ENCODE data around the gene AKAP8.
A peak's percentile ranks its signal among the peaks of the same experiment; 100 is the strongest.
"Not testable (repeated sequence)": the region's sequence is repeated elsewhere in the genome, so short reads cannot be mapped to it uniquely, and the experiment has no call there.

Gene AKAP8

GRCh38 chr19:15403151-15403531 is 23.6 kb upstream of the AKAP8 start:
- no peak for DNase-seq

- DNase-seq, result no peak
Measured at GRCh38 chr19:15402411-15403150, 23.0 kb upstream of the AKAP8 start.

GRCh38 chr19:15401397-15401710 is 21.8 kb upstream of the AKAP8 start:
- DNase-seq, result no peak

GRCh38 chr19:15400521-15401396 is 21.2 kb upstream of the AKAP8 start:
- DNase-seq, result no peak

GRCh38 chr19:15399635-15400034 is 20.0 kb upstream of the AKAP8 start:
- DNase-seq, result no peak

DNA sequence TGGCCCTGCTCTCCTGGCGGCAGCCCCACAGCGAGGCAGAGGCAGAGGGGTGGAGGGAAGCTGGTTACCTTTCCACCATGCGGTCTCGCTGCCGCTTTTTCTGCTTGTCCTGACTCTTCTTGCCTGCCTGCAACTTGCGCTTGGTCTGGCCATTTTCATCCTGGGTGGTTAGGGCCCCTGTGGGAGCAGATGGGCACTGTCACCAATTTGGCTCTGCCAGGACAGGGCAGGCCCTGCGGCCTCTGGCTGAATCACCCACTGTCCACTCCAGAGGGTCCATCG is 19.6 kb upstream of the AKAP8 start:
- DNase-seq, result no peak

DNA sequence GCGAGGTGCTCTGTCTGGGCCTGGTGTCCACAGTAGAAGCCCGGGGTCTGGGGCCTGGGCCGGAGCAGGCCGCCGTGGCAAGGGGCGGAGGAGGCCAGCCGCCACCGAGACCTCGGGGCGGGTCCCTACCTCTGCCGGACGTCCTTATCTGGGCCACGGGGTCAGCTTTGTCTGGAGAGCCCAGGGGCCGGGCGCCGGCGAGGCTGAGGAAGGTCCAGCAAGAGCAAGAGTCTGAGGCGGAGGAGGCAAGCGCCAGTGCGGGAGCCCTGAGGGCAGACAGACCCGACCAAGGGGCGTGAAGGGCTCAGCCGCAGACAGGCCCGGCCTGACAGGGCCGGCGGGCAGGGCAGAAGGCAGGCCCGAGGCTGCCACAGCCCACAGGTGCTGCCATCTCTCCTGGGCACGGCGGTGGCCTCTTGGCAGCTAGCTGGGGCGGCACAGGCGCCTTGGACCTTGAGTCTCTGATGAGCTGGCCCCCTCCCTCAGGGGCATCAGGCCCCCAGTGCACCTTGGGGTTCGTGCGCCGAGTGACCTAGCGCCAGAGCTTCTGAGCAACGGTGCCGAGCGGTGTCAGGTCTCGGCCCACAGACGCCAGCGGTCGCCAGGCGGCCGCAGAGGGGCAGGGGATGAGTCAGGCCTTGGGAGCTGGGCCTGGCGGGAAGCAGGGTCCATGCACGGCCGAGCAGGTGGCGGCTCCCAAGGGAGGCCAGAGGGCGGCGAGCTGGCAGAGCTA is 19.1 kb upstream of the AKAP8 start:
- DNase-seq, result no peak

GRCh38 chr19:15397782-15398181 is 18.2 kb upstream of the AKAP8 start:
- DNase-seq, result no peak

DNA sequence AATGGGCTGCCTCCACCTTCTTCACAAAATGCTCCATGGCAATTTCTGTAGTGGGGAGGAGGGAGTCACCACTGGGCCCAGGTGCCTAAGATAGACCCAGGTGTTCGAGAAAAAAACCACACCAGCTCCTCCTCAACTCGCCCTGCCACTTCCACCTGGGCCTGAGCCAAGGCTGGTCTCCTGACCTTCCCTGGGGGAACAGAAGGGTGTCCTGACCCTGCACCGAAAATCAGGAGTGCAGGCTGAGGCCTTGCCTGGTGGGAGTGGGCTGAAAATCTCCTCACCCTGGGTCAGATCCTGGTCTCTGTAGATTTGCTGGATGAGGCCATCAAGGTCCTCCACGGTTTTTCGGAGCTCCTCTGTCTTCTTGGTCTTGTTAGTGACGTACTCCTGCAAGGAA is 17.6 kb upstream of the AKAP8 start:
- no peak for DNase-seq

DNA sequence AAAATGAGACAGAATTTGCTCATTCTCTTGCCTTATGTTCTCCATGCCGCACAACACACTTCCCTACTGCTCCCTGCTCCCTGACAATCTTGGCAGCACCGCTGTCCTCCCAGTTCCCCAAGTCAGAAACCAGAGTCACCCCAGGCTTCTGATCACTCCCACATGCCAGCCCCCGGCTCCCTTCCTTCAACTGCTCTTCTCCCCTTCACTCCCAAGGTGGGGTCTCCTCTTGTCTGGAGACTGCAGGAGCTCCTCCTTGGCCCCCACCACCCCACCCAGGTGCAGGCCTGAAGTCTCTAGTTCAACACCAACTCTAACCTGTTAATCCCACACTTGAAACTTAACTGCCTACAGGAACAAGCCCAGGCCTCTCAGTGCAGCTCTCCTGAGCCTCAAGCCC is 16.8 kb upstream of the AKAP8 start:
- no peak for DNase-seq

GRCh38 chr19:15395251-15395650 is 15.7 kb upstream of the AKAP8 start:
- DNase-seq, result not testable (repeated sequence)

DNA sequence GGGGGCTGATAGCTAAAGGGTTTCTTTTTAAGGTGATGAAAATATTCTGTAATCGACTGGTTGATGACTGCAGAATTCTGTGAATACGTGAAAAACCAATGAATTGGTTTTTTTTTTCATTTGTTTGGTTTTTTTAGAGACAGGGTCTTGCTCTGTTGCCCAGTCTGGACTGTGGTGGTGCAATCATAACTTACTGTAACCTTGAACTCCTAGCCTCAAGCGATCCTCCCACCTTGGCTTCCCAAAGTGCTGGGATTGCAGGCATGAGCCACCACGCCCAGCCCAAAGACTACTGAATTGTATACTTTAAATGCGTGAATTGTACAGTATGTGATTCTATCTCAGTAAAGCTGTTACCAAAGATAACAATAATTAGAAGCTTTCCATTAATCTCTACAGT is 14.8 kb upstream of the AKAP8 start:
- no peak for DNase-seq

DNA sequence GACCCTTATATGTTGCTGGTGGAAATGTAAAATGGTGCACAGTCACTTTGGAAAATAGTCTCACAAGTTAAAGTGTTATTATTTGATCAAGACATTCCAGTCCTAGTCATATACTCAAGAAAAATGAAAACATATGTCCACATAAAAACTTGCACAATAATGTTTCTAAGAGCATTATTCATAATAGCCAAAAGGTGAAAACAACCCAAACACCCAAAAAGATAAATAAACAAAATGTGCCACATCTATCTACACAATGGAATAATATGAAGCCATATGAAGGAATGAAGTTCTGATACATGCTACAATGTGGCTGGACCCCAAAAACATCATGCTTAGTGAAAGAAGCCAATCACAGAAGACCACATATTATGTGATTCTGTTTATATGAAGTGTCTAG is 14.4 kb upstream of the AKAP8 start:
- DNase-seq, result no peak

DNA sequence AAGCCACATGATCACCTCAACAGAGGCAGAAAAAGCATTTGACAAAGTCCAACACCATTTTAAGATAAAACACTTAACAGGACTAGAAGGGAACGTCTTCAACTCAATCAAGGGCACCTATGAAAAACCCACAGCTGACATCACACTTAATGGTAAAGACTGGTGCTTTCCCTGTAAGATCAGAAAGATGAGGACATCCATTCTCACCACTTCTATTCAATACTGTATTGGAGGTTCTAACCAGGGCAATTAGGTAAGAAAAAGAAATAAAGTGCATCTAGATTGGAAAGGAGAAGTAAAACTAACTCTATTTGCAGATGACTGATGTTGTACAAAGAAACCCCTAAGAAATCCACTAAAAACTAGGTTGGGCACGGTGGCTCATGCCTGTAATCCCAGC is 11.2 kb upstream of the AKAP8 start:
- no peak for DNase-seq

- DNase-seq, result no peak
Measured at GRCh38 chr19:15381864-15382263, 2.3 kb upstream of the AKAP8 start.

GRCh38 chr19:15381429-15381828 is 1.8 kb upstream of the AKAP8 start:
- no peak for DNase-seq

DNA sequence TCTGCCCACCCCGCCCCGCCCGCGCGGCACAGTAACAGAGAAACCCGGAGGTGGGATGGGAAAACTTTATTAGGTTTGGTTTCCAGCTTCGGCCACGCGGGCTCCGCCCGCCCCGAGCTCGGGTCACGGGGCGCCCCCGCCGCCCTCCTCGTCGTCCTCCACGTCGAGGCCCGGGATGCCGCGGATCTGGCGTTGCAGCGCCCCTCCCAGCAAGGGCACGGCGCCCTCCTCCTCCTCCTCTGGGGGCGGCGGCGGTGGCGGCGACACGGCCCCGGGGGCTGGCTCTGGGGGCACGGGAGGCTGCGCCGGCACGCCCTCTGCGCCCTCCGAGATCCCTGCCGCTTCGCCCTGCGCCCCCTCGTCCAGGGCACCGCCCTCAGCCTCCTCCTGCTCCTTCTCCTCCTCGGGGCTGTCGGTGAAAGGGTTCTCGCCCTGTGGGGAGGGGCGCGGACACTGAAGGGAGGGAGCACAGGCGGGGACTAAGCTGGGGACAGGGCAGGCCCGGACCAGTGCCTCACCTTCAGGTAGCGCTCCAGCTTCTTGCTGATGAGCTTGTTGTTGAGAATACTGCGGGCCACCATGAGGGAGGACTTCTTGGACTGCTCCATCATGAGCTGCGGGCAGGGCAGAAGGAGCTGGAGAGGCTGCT is 536 bp upstream of the AKAP8 start:
- DNase-seq, result no peak

DNA sequence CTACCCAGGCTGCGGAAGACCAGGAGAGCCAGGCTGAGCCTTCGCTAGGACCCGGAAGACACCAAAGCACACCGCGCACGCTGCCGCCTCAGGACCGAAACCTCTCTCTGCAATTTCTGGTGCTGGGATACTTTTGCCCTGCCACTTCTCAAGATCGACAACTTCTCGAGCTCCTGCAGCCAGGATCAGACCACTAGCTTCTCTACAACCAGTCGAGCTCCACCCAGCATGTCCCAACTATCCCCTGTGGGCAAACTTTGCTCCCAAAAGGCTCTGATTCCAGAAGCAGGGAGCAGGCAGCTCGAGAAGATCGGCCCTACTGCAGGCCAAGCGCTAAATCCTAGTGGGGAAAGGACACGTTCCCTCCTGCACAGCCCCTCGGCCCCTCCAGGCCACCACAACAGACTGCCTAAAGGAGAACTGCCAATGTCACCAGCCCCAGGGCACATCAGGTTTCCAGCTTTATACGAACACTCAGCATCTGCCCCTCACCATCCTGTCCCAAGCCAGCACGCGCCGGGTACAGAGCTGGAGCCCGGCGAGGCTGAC is 979 bp downstream of the AKAP8 start:
- DNase-seq, result peak; percentile 65

DNA sequence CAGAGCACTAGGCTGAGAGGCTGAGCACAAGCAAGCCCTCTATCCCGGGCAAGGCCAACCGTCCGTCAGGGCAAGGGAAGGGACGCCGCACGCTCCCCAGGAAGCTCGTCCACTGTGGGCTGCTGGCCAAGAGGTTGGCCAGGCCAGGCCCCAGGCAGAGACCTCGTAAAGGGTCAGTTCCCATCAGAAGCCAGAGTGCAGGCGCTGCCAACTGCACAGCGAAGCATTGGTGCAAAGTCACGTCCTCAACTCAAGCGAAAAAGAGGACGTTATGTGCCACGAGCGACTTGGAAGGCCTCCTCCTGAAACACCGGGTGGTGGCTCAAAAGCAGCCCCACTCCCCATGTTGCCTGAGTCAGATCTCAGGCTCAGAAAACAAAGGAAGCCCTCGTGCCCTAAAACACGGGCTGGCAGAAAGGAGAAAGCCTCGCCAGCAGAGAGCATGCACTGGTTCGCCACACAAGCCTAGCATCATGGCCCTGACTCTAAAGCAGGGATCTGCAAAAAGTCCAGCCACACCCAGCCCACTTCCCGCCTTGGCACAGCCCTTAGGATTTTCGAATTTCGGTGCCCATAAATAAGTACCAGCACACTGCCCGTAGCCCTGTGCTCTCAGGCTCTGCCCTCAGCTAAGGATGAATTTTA is 4.7 kb downstream of the AKAP8 start:
- no peak for DNase-seq

GRCh38 chr19:15374105-15374651 is 5.4 kb downstream of the AKAP8 start:
- DNase-seq, result no peak

- DNase-seq, result no peak
Measured at GRCh38 chr19:15373644-15374043, 5.9 kb downstream of the AKAP8 start.

DNA sequence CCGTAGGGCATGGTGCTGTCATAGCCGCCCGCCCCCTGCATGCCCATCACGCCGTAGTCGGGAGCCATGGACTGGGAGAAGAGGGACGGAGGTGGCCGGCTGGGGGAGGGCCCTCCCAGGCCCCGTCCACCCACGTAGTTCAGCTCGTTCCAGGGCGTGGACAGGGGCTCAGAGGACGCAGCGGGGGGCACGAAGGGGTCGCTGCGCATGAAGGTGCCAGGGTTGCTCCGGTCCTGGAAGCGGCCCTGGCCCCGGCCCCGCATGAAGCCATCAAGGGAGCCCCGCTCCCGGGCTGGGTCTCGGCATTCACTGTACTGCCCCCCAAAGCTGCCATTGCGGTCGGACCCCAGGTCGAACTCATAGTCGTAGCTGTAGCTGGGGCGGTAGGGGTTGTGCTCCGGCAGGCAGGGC is 6.7 kb downstream of the AKAP8 start:
- DNase-seq, result no peak

All from retina (tissue), 1 donor.